SK-N-SH (cell line): ENCODE data around the gene GALNTL6. TPM values are rescaled to one million over a fixed set of nuclear protein-coding genes. Genes with fewer than 3 reads are reported as not detected.

Source experiments
- CTCF ChIA-PET: fragments of 300-600, 350-600 bp; formaldehyde crosslinking; extraction: SDS; loops from one replicate; lab custom pipeline; 2021; lab: Yijun Ruan, JAX
- POLR2A ChIA-PET: fragments of 350-600 bp; sonication (Branson Sonifier 250); formaldehyde crosslinking; extraction: SDS; loops from one replicate; lab custom pipeline; 2020; ENCODE audit warnings: antibody characterized with exemption, inconsistent platforms; lab: Yijun Ruan, JAX
- DNase-seq: peaks from one replicate; pipeline ENCODE4 v3.0.0; 2012
- H2AFZ ChIP-seq: fragments of 200-600 bp; sonication (generic); 2 replicates; pipeline ENCODE4 v1.8.1; 2016; ENCODE audit warnings: antibody characterized with exemption, mild to moderate bottlenecking, low read depth
- H3F3A ChIP-seq: fragments of 200-600 bp; sonication (generic); replicated peaks from 2 replicates; pipeline ENCODE3; 2016; ENCODE audit warnings: antibody characterized with exemption, mild to moderate bottlenecking; ENCODE audit not compliant: insufficient read depth
- H3K27ac ChIP-seq, 2 experiments: fragments of 200-500 bp in 1 of 2; fragments of 200-600 bp in 1 of 2; sonication (Bioruptor generic) in 1 of 2; sonication (generic), shearing (Covaris generic) in 1 of 2; 2 replicates each; pipeline versions ENCODE4 v1.5.1 to v1.6.1; 2014 to 2016; ENCODE audit warnings: low read depth in 2 of 2, inconsistent platforms in 1 of 2, low read length in 1 of 2, mild to moderate bottlenecking in 1 of 2, mixed read lengths in 1 of 2
- H3K27me3 ChIP-seq: fragments of 200-600 bp; sonication (generic), shearing (Covaris generic); 2 replicates; pipeline ENCODE4 v1.6.1; 2016; ENCODE audit warnings: mixed run types; ENCODE audit not compliant: insufficient read depth
- H3K36me3 ChIP-seq, 2 experiments: fragments of 200-500 bp in 1 of 2; fragments of 200-600 bp in 1 of 2; sonication (Bioruptor generic) in 1 of 2; sonication (generic) in 1 of 2; replicated peaks in 1 of 2; 2 replicates each; pipeline versions ENCODE3 to v1.5.1; 2014 to 2016; ENCODE audit warnings: low read length in 1 of 2, mild to moderate bottlenecking in 1 of 2; ENCODE audit not compliant: insufficient read depth in 2 of 2, control insufficient read depth in 1 of 2
- H3K4me1 ChIP-seq, 2 experiments: fragments of 200-500 bp in 1 of 2; fragments of 200-600 bp in 1 of 2; sonication (Bioruptor generic) in 1 of 2; sonication (generic), shearing (Covaris generic) in 1 of 2; 2 replicates each; pipeline versions ENCODE4 v1.5.1 to v1.6.1; 2014 to 2016; ENCODE audit warnings: low read depth in 1 of 2, low read length in 1 of 2, mixed run types in 1 of 2; ENCODE audit not compliant: insufficient read depth in 2 of 2, control insufficient read depth in 1 of 2
- H3K4me2 ChIP-seq: fragments of 200-600 bp; sonication (generic), shearing (Covaris generic); 2 replicates; pipeline ENCODE4 v1.6.1; 2017; ENCODE audit warnings: mixed run types
- H3K4me3 ChIP-seq, 2 experiments: fragments of 200-500 bp in 1 of 2; fragments of 200-600 bp in 1 of 2; sonication (Bioruptor generic) in 1 of 2; sonication (generic), shearing (Covaris generic) in 1 of 2; 2 replicates each; pipeline versions ENCODE4 v1.5.1 to v1.8.1; 2014 to 2016; ENCODE audit warnings: low read depth in 2 of 2, inconsistent platforms in 1 of 2, low read length in 1 of 2, mild to moderate bottlenecking in 1 of 2, mixed read lengths in 1 of 2, moderate library complexity in 1 of 2
- H3K79me2 ChIP-seq: fragments of 200-600 bp; sonication (generic); 2 replicates; pipeline ENCODE4 v1.8.1; 2017; ENCODE audit warnings: mild to moderate bottlenecking; ENCODE audit not compliant: insufficient read depth
- H3K9ac ChIP-seq: fragments of 200-600 bp; sonication (generic); 2 replicates; pipeline ENCODE4 v1.6.1; 2017; ENCODE audit warnings: mixed run types
- H3K9me2 ChIP-seq: fragments of 200-600 bp; sonication (generic); 2 replicates; pipeline ENCODE4 v1.6.1; 2017; ENCODE audit warnings: mixed run types
- H3K9me3 ChIP-seq: fragments of 200-600 bp; sonication (generic); 2 replicates; pipeline ENCODE4 v1.6.1; 2017; ENCODE audit warnings: mixed run types, mild to moderate bottlenecking, moderate library complexity
- H4K20me1 ChIP-seq: fragments of 200-600 bp; sonication (generic); 2 replicates; pipeline ENCODE4 v1.6.1; 2017; ENCODE audit warnings: mild to moderate bottlenecking, mixed run types; ENCODE audit not compliant: insufficient read depth
- GATA2 ChIP-seq: sonication (generic); formaldehyde crosslinking; IDR thresholded peaks from 2 replicates; pipeline ENCODE4 v1.5.0; 2020; ENCODE audit warnings: mild to moderate bottlenecking, missing genetic modification reagents
- MXI1 ChIP-seq: IDR thresholded peaks from 2 replicates; pipeline ENCODE4 v1.6.1; 2012; ENCODE audit warnings: mild to moderate bottlenecking, low read depth, low read length, improper control_type of control experiment
- WGBS: methylation state at CpG from one replicate; pipeline ENCODE4 v1.1.6; 2017; ENCODE audit warnings: low lambda C conversion rate; 5-methylcytosine and 5-hydroxymethylcytosine counted together
- polyA plus RNA-seq, 3 experiments: library from polyadenylated mRNA; depleted of rRNA; stranded (reverse); fragments of >200 nt; gene quantifications; 2 replicates each; pipeline ENCODE4 v1.2.3, GENCODE V29; 2012
- TF ChIP-seq, protein P1 (sequence below): IDR thresholded peaks from 2 replicates; pipeline ENCODE4 v1.4.0; 2012; ENCODE audit warnings: low read depth
- TF ChIP-seq, protein P2 (sequence below): fragments of 150-350 bp; IDR thresholded peaks from 2 replicates; pipeline ENCODE4 v1.6.1; 2016; ENCODE audit warnings: mild to moderate bottlenecking, low read depth, low read length
- TF ChIP-seq, protein P3 (sequence below): IDR thresholded peaks from 2 replicates; pipeline ENCODE4 v1.6.1; 2012; ENCODE audit warnings: mild to moderate bottlenecking, low read depth, low read length, moderate library complexity
- TF ChIP-seq, protein P4 (sequence below): fragments of 150-350 bp; IDR thresholded peaks from 2 replicates; pipeline ENCODE4 v1.6.1; 2017; ENCODE audit warnings: antibody characterized with exemption, low read length, low read depth, borderline replicate concordance
- TF ChIP-seq, protein P5 (sequence below): IDR thresholded peaks from 2 replicates; pipeline ENCODE4 v1.4.0; 2012; ENCODE audit warnings: low read depth, borderline replicate concordance
- TF ChIP-seq, protein P6 (sequence below): IDR thresholded peaks from 2 replicates; pipeline ENCODE4; 2012
- TF ChIP-seq, protein P7 (sequence below): fragments of 200-600 bp; sonication (generic); IDR thresholded peaks from 2 replicates; pipeline ENCODE4 v1.6.1; 2017; ENCODE audit warnings: antibody characterized with exemption, mild to moderate bottlenecking, moderate library complexity

Gene GALNTL6
- polyA plus RNA-seq, 1 of the 3 experiments (the other 2 are of a cell fraction) = 0.07 TPM

DNA sequence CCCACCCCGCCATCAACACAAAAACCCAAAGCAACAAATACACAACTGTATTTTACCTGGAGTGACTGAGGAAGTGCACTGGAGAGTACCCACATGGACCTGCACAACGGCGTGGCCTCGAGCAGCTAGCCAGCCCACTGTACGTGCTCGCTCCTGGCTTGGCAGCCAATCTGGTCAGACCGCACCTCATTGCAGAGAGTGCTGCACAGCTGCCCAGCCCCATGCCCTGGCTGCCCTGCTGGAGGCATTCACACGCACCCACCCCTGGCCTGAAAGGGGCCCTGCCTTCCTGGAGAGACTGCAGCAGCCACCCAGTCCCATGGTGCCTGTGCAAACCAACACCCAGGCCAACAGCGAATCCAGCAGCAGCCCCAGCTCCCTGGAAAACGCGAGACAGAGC lies 116.3 kb downstream of the GALNTL6 start:
- 45% methylated on average over 2 of the region's 11 CpGs for WGBS
- CTCF ChIA-PET = no interaction called here
- H3K4me1 ChIP-seq = no peaks in the 10 kb centered on the region
- DNase-seq = no peak
- H3K36me3 ChIP-seq = no peaks in the 10 kb centered on the region
- H3K4me3 ChIP-seq = no peak overlapping the region
- no peaks in the 10 kb centered on the region for H4K20me1 ChIP-seq
- H3K4me2 ChIP-seq = no peak overlapping the region
- no peaks in the 10 kb centered on the region for H3K9me3 ChIP-seq
- H3K27me3 ChIP-seq = no peaks in the 10 kb centered on the region
- H3F3A ChIP-seq = no peaks in the 10 kb centered on the region
- no peaks in the 10 kb centered on the region; the same call in 1 of the 2 replicates for H3K9me2 ChIP-seq
- TF ChIP-seq, protein P1, sequence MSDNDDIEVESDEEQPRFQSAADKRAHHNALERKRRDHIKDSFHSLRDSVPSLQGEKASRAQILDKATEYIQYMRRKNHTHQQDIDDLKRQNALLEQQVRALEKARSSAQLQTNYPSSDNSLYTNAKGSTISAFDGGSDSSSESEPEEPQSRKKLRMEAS = no peak
- no peak overlapping the region for H2AFZ ChIP-seq
- no peak overlapping the region for H3K9ac ChIP-seq
- no peak overlapping the region for H3K27ac ChIP-seq
- no peaks in the 10 kb centered on the region for H3K79me2 ChIP-seq
- POLR2A ChIA-PET = no interaction called here

DNA sequence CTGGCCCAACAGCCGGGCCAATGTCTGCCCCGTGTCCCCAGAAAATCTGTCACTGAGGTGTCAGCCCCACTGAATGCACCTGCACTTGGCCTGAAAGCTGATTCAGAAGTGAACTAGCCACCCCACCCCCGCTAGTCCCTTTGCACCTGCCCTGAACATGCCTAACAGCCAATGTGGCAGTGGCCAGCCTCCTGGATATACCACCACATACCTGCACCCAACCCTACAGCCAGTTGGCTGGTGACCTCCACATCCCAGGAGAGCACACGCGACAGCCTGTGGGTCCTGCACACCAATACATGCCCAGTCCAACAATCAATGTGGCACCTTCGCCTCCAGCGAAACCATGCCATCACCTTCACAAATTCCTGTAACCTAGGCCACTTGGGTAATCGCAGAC lies 116.7 kb downstream of the GALNTL6 start:
- no peaks in the 10 kb centered on the region for H4K20me1 ChIP-seq
- no peak overlapping the region for H3K4me3 ChIP-seq
- TF ChIP-seq, protein P2, sequence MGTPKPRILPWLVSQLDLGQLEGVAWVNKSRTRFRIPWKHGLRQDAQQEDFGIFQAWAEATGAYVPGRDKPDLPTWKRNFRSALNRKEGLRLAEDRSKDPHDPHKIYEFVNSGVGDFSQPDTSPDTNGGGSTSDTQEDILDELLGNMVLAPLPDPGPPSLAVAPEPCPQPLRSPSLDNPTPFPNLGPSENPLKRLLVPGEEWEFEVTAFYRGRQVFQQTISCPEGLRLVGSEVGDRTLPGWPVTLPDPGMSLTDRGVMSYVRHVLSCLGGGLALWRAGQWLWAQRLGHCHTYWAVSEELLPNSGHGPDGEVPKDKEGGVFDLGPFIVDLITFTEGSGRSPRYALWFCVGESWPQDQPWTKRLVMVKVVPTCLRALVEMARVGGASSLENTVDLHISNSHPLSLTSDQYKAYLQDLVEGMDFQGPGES = no peak
- TF ChIP-seq, protein P3, sequence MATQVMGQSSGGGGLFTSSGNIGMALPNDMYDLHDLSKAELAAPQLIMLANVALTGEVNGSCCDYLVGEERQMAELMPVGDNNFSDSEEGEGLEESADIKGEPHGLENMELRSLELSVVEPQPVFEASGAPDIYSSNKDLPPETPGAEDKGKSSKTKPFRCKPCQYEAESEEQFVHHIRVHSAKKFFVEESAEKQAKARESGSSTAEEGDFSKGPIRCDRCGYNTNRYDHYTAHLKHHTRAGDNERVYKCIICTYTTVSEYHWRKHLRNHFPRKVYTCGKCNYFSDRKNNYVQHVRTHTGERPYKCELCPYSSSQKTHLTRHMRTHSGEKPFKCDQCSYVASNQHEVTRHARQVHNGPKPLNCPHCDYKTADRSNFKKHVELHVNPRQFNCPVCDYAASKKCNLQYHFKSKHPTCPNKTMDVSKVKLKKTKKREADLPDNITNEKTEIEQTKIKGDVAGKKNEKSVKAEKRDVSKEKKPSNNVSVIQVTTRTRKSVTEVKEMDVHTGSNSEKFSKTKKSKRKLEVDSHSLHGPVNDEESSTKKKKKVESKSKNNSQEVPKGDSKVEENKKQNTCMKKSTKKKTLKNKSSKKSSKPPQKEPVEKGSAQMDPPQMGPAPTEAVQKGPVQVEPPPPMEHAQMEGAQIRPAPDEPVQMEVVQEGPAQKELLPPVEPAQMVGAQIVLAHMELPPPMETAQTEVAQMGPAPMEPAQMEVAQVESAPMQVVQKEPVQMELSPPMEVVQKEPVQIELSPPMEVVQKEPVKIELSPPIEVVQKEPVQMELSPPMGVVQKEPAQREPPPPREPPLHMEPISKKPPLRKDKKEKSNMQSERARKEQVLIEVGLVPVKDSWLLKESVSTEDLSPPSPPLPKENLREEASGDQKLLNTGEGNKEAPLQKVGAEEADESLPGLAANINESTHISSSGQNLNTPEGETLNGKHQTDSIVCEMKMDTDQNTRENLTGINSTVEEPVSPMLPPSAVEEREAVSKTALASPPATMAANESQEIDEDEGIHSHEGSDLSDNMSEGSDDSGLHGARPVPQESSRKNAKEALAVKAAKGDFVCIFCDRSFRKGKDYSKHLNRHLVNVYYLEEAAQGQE = no peak
- TF ChIP-seq, all 33 proteins: peak for 0
- CTCF ChIA-PET = no interaction called here
- H3K79me2 ChIP-seq = no peaks in the 10 kb centered on the region
- no peaks in the 10 kb centered on the region for H3K36me3 ChIP-seq
- H3K27me3 ChIP-seq = no peaks in the 10 kb centered on the region
- H3K9me2 ChIP-seq = no peaks in the 10 kb centered on the region; the same call in 1 of the 2 replicates
- POLR2A ChIA-PET = no interaction called here
- DNase-seq = no peak
- H3K9me3 ChIP-seq = no peaks in the 10 kb centered on the region
- WGBS = 54% methylated on average over 8 of the region's 8 CpGs
- no peak overlapping the region for H3K9ac ChIP-seq
- no peak overlapping the region for H3K4me2 ChIP-seq
- no peaks in the 10 kb centered on the region for H3F3A ChIP-seq
- no peak overlapping the region for H3K27ac ChIP-seq
- no peaks in the 10 kb centered on the region for H3K4me1 ChIP-seq
- H2AFZ ChIP-seq = no peak overlapping the region

DNA sequence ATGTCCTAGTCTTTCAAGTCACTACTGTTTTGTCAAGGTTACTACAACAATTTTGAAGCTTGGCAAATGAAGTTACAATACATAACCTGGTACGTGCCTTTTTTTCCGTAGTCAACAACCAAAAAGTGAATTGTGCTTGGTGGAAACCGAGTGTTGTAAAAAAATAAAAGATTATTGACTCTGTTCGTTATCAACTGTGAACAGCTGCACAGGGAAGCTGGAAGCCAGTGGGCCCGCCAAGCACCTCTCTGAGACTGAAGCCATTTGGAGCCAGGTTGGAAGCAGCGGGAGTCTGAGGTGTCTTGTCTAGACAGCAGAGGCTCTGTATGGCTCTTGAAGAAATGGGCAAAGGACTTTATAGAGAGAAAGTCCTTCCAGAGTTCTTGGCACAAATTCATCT lies 119.0 kb downstream of the GALNTL6 start:
- Histone ChIP-seq H3K9me3 (no peaks in the 10 kb centered on the region), H3K27me3 (no peaks in the 10 kb centered on the region), H3K9ac (no peak overlapping the region), H3K4me3 (no peak overlapping the region), H3F3A (no peaks in the 10 kb centered on the region), H3K36me3 (no peaks in the 10 kb centered on the region), H3K27ac (no peak overlapping the region), H4K20me1 (no peaks in the 10 kb centered on the region), H3K79me2 (no peaks in the 10 kb centered on the region), H3K4me1 (no peaks in the 10 kb centered on the region), H3K4me2 (no peak overlapping the region), H2AFZ (no peak overlapping the region), H3K9me2 (no peaks in the 10 kb centered on the region)
- CTCF ChIA-PET = no interaction called here
- POLR2A ChIA-PET = no interaction called here
- no peak for DNase-seq
- WGBS = 31% methylated on average over 6 of the region's 6 CpGs
- TF ChIP-seq, protein P4, sequence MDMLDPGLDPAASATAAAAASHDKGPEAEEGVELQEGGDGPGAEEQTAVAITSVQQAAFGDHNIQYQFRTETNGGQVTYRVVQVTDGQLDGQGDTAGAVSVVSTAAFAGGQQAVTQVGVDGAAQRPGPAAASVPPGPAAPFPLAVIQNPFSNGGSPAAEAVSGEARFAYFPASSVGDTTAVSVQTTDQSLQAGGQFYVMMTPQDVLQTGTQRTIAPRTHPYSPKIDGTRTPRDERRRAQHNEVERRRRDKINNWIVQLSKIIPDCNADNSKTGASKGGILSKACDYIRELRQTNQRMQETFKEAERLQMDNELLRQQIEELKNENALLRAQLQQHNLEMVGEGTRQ = no peak
- TF ChIP-seq MXI1 (no peak), GATA2 (CRISPR knock-in tag) (no peak)
- TF ChIP-seq, protein P5, sequence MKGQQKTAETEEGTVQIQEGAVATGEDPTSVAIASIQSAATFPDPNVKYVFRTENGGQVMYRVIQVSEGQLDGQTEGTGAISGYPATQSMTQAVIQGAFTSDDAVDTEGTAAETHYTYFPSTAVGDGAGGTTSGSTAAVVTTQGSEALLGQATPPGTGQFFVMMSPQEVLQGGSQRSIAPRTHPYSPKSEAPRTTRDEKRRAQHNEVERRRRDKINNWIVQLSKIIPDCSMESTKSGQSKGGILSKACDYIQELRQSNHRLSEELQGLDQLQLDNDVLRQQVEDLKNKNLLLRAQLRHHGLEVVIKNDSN = no peak
- TF ChIP-seq, protein P6, sequence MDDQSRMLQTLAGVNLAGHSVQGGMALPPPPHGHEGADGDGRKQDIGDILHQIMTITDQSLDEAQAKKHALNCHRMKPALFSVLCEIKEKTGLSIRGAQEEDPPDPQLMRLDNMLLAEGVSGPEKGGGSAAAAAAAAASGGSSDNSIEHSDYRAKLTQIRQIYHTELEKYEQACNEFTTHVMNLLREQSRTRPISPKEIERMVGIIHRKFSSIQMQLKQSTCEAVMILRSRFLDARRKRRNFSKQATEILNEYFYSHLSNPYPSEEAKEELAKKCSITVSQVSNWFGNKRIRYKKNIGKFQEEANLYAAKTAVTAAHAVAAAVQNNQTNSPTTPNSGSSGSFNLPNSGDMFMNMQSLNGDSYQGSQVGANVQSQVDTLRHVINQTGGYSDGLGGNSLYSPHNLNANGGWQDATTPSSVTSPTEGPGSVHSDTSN = no peak
- TF ChIP-seq, protein P7, sequence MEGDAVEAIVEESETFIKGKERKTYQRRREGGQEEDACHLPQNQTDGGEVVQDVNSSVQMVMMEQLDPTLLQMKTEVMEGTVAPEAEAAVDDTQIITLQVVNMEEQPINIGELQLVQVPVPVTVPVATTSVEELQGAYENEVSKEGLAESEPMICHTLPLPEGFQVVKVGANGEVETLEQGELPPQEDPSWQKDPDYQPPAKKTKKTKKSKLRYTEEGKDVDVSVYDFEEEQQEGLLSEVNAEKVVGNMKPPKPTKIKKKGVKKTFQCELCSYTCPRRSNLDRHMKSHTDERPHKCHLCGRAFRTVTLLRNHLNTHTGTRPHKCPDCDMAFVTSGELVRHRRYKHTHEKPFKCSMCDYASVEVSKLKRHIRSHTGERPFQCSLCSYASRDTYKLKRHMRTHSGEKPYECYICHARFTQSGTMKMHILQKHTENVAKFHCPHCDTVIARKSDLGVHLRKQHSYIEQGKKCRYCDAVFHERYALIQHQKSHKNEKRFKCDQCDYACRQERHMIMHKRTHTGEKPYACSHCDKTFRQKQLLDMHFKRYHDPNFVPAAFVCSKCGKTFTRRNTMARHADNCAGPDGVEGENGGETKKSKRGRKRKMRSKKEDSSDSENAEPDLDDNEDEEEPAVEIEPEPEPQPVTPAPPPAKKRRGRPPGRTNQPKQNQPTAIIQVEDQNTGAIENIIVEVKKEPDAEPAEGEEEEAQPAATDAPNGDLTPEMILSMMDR = no peak
